H9 (cell line): ENCODE results near the gene DDOST. TPM values are rescaled to one million over a fixed set of nuclear protein-coding genes. Genes with fewer than 3 reads are reported as not detected.

Experiments used
- DNase-seq: peaks from one replicate; pipeline ENCODE4 v3.0.0-alpha.2; 2017
- H2AFZ ChIP-seq: one replicate; pipeline ENCODE4 v1.6.1; 2013; ENCODE audit warnings: mild to moderate bottlenecking, low read length, control low read depth, moderate library complexity
- H2AK5ac ChIP-seq: 2 replicates; pipeline ENCODE4 v1.6.1; 2013; ENCODE audit warnings: low read length, control low read depth, mixed read lengths; ENCODE audit not compliant: insufficient read length
- H2BK120ac ChIP-seq: one replicate; pipeline ENCODE4 v1.6.1; 2013; ENCODE audit warnings: low read depth, mild to moderate bottlenecking, low read length, control low read depth, inconsistent platforms; ENCODE audit not compliant: poor library complexity, severe bottlenecking
- H2BK12ac ChIP-seq: 2 replicates; pipeline ENCODE4 v1.6.1; 2013; ENCODE audit warnings: low read length, control low read depth, mixed read lengths, low read depth; ENCODE audit not compliant: insufficient read length
- H2BK15ac ChIP-seq: 2 replicates; pipeline ENCODE4 v1.6.1; 2013; ENCODE audit warnings: low read depth, low read length, control low read depth
- H2BK20ac ChIP-seq: one replicate; pipeline ENCODE4 v1.6.1; 2013; ENCODE audit warnings: low read depth, mild to moderate bottlenecking, low read length, control low read depth, inconsistent platforms; ENCODE audit not compliant: poor library complexity, severe bottlenecking
- H2BK5ac ChIP-seq: 2 replicates; pipeline ENCODE4 v1.6.1; 2013; ENCODE audit warnings: low read length, control low read depth, mixed read lengths; ENCODE audit not compliant: insufficient read length
- H3K14ac ChIP-seq: 2 replicates; pipeline ENCODE4 v1.6.1; 2013; ENCODE audit warnings: low read length, control low read depth; ENCODE audit not compliant: insufficient read depth
- H3K18ac ChIP-seq: 2 replicates; pipeline ENCODE4 v1.6.1; 2013; ENCODE audit warnings: low read depth, mild to moderate bottlenecking, mixed read lengths, low read length, control low read depth; ENCODE audit not compliant: insufficient read length
- H3K23ac ChIP-seq: 2 replicates; pipeline ENCODE4 v1.6.1; 2013; ENCODE audit warnings: low read length, control low read depth, mixed read lengths, low read depth; ENCODE audit not compliant: insufficient read length
- H3K23me2 ChIP-seq: 2 replicates; pipeline ENCODE4 v1.6.1; 2013; ENCODE audit warnings: low read depth, mild to moderate bottlenecking, mixed read lengths, low read length, control low read depth; ENCODE audit not compliant: insufficient read length, poor library complexity, severe bottlenecking
- H3K27ac ChIP-seq: 2 replicates; pipeline ENCODE4 v1.5.1; 2013; ENCODE audit warnings: low read length, control low read depth, mixed read lengths, low read depth; ENCODE audit not compliant: insufficient read length
- H3K27me3 ChIP-seq: 2 replicates; pipeline ENCODE4 v1.6.1; 2013; ENCODE audit warnings: low read length, control low read depth, inconsistent platforms; ENCODE audit not compliant: insufficient read depth
- H3K4ac ChIP-seq: 2 replicates; pipeline ENCODE4 v1.6.1; 2013; ENCODE audit warnings: low read depth, mild to moderate bottlenecking, control low read depth, inconsistent platforms, low read length, moderate library complexity
- H3K4me1 ChIP-seq: 2 replicates; pipeline ENCODE4 v1.6.1; 2013; ENCODE audit warnings: low read length, control low read depth, inconsistent platforms; ENCODE audit not compliant: insufficient read depth
- H3K4me2 ChIP-seq: 2 replicates; pipeline ENCODE4 v1.6.1; 2013; ENCODE audit warnings: low read length, control low read depth, mixed read lengths; ENCODE audit not compliant: insufficient read length, insufficient read depth
- H3K56ac ChIP-seq: 2 replicates; pipeline ENCODE4 v1.6.1; 2013; ENCODE audit warnings: low read depth, mild to moderate bottlenecking, mixed read lengths, low read length, control low read depth; ENCODE audit not compliant: insufficient read length
- H3K79me1 ChIP-seq: 2 replicates; pipeline ENCODE4 v1.6.1; 2013; ENCODE audit warnings: low read depth, mild to moderate bottlenecking, moderate library complexity, low read length, control low read depth, inconsistent platforms; ENCODE audit not compliant: insufficient read depth, poor library complexity, severe bottlenecking
- H3K79me2 ChIP-seq: 2 replicates; pipeline ENCODE4 v1.6.1; 2013; ENCODE audit warnings: low read length, control low read depth, inconsistent platforms; ENCODE audit not compliant: insufficient read depth
- H3K9ac ChIP-seq: 2 replicates; pipeline ENCODE4 v1.6.1; 2013; ENCODE audit warnings: low read length, control low read depth, mixed read lengths; ENCODE audit not compliant: insufficient read length; ENCODE audit errors: extremely low read depth
- H3K9me3 ChIP-seq: one replicate; pipeline ENCODE4 v1.6.1; 2013; ENCODE audit warnings: low read depth, low read length, inconsistent platforms; ENCODE audit not compliant: control insufficient read depth
- H3T11ph ChIP-seq: one replicate; pipeline ENCODE4 v1.6.1; 2013; ENCODE audit warnings: mild to moderate bottlenecking, low read length, control low read depth, inconsistent platforms
- H4K20me1 ChIP-seq: one replicate; pipeline ENCODE4 v1.6.1; 2013; ENCODE audit not compliant: control insufficient read depth, insufficient read length, insufficient read depth
- H4K5ac ChIP-seq: 2 replicates; pipeline ENCODE4 v1.6.1; 2013; ENCODE audit warnings: low read depth, mild to moderate bottlenecking, mixed read lengths, low read length, control low read depth; ENCODE audit not compliant: insufficient read length
- H4K8ac ChIP-seq: replicated peaks from 2 replicates; pipeline ENCODE4 v1.6.1; 2013; ENCODE audit warnings: low read length, control low read depth, mixed read lengths, low read depth; ENCODE audit not compliant: insufficient read length
- H4K91ac ChIP-seq: 2 replicates; pipeline ENCODE4 v1.6.1; 2013; ENCODE audit warnings: low read depth, mild to moderate bottlenecking, moderate library complexity, mixed read lengths, low read length, control low read depth; ENCODE audit not compliant: insufficient read length
- H3K27ac Mint-ChIP-seq, 3 experiments: 2 replicates in 2 of 3; 3 replicates in 1 of 3; pipeline ENCODE4 v1.8.0; 2020 to 2021; ENCODE audit warnings: mixed read lengths in 3 of 3, mild to moderate bottlenecking in 1 of 3, moderate library complexity in 1 of 3
- H3K27me3 Mint-ChIP-seq: 2 replicates; pipeline ENCODE4 v1.8.0; 2021; ENCODE audit warnings: low read depth, mild to moderate bottlenecking, moderate library complexity, mixed read lengths
- H3K36me3 Mint-ChIP-seq, 3 experiments: 2 replicates in 2 of 3; 3 replicates in 1 of 3; pipeline ENCODE4 v1.8.0; 2020 to 2021; ENCODE audit warnings: low read depth in 3 of 3, mixed read lengths in 3 of 3; ENCODE audit not compliant: insufficient read depth in 1 of 3
- H3K4me1 Mint-ChIP-seq, 2 experiments: 2 replicates each; pipeline ENCODE4 v1.8.0; 2020; ENCODE audit warnings: mixed read lengths in 2 of 2
- H3K4me3 Mint-ChIP-seq, 2 experiments: 2 replicates in 1 of 2; 3 replicates in 1 of 2; pipeline ENCODE4 v1.8.0; 2020 to 2021; ENCODE audit warnings: mild to moderate bottlenecking in 2 of 2, mixed read lengths in 2 of 2, moderate library complexity in 1 of 2
- H3K9me3 Mint-ChIP-seq, 2 experiments: 2 replicates in 1 of 2; 3 replicates in 1 of 2; pipeline ENCODE4 v1.8.0; 2020; ENCODE audit warnings: mild to moderate bottlenecking in 2 of 2, mixed read lengths in 2 of 2, moderate library complexity in 1 of 2
- CTCF ChIP-seq: fragments of 200-600 bp; sonication (generic); conservative IDR thresholded peaks from 3 replicates; pipeline ENCODE4 v1.8.0; 2021; ENCODE audit warnings: antibody characterized with exemption, mild to moderate bottlenecking
- WGBS: extraction: QIAGEN DNeasy Blood & Tissue Kit; methylation state at CpG from one replicate; pipeline ENCODE4 v1.1.7; 2013; ENCODE audit warnings: missing lambda C conversion rate, low lambda C conversion rate, mixed read lengths; ENCODE audit not compliant: insufficient read length; ENCODE audit errors: extremely low coverage; 5-methylcytosine and 5-hydroxymethylcytosine counted together
- long read RNA-seq: library from polyadenylated mRNA; unstranded; transcript quantifications from one replicate; pipeline ENCODE4 v2.0.0, GENCODE V29; 2020
- total RNA-seq: library from RNA; stranded (reverse); gene quantifications from 2 replicates; pipeline ENCODE4 v1.2.1, GENCODE V29; 2021

The DDOST gene
- 255 and 269 TPM in 2 replicates for total RNA-seq
- long read RNA-seq, transcript DDOST-202 (11 exons, 2,126 nt), result major isoform, 2,283 of 2,377 reads
- long read RNA-seq, transcript DDOST-205 (2 exons, 766 nt), result minor isoform, 13 of 2,377 reads
- long read RNA-seq, partial matches to known transcripts, result 18 of 2,377 reads
- long read RNA-seq, other reads (novel, unspliced or antisense), result 63 of 2,377 reads

GRCh38 chr1:20661207-20662109 lies at the start of gene DDOST:
Gene DDOST (minus strand): TSS chr1:20661369. CDS start chr1:20661350, 19 bp downstream.
- H3K4me2 ChIP-seq, result peak within 1 kb of the TSS; percentile 98

More at GRCh38 chr1:20661207-20662109, at the start of gene DDOST:
- H3K23ac ChIP-seq, result no peak within 1 kb of the TSS
- H3K79me2 ChIP-seq, result peaks cover 19% of the 10 kb centered on the region
- Mint-ChIP-seq H3K4me3 (peak within 1 kb of the TSS; percentile 99 to 100), H3K4me1 (peaks cover 24% of the 10 kb centered on the region in 2 experiments), H3K36me3 (peaks cover 8 to 28% (median 26%) of the 10 kb centered on the region in 3 experiments), H3K27me3 (no peaks in the 10 kb centered on the region), H3K27ac (peak within 1 kb of the TSS; percentile 95 to 99 (median 98)), H3K9me3 (no peaks in the 10 kb centered on the region)
- H2BK120ac ChIP-seq, result no peak within 1 kb of the TSS
- H3K14ac ChIP-seq, result peak within 1 kb of the TSS; percentile 22; the same call in 1 of the 2 replicates
- H3K9ac ChIP-seq, result peak within 1 kb of the TSS; percentile 91
- peak; percentile 58; the same call in 2 of the 3 replicates for TF ChIP-seq CTCF
- H3K56ac ChIP-seq, result no peak within 1 kb of the TSS
- no peak within 1 kb of the TSS for H2BK12ac ChIP-seq
- no peaks in the 10 kb centered on the region for H3K27me3 ChIP-seq
- no peak within 1 kb of the TSS for H2BK5ac ChIP-seq
- peak; percentile 99 for DNase-seq
- H3K9me3 ChIP-seq, result no peaks in the 10 kb centered on the region
- H2BK15ac ChIP-seq, result no peak within 1 kb of the TSS
- H2AFZ ChIP-seq, result no peak within 1 kb of the TSS
- H3K79me1 ChIP-seq, result peaks cover 7% of the 10 kb centered on the region
- H3T11ph ChIP-seq, result no peak within 1 kb of the TSS
- no peak within 1 kb of the TSS for H3K27ac ChIP-seq
- H2BK20ac ChIP-seq, result no peak within 1 kb of the TSS
- no peak within 1 kb of the TSS for H3K4ac ChIP-seq
- no CpG with 5 or more reads among the region's 58 CpGs for WGBS
- no peaks in the 10 kb centered on the region for H4K20me1 ChIP-seq
- no peak within 1 kb of the TSS for H2AK5ac ChIP-seq
- H4K91ac ChIP-seq, result no peak within 1 kb of the TSS
- H4K8ac ChIP-seq, result no peak within 1 kb of the TSS
- H4K5ac ChIP-seq, result no peak within 1 kb of the TSS
- H3K4me1 ChIP-seq, result peaks cover 2% of the 10 kb centered on the region; the same call in 1 of the 2 replicates
- H3K18ac ChIP-seq, result peak within 1 kb of the TSS; percentile 50
- H3K23me2 ChIP-seq, result peaks cover 5% of the 10 kb centered on the region
